Nephron (organoid): Measurements from ENCODE around the gene FOLR2.
"Not testable (repeated sequence)": the region's sequence is repeated elsewhere in the genome, so short reads cannot be mapped to it uniquely, and the experiment has no call there.

ENCODE experiments used
- H3K27ac Mint-ChIP-seq, 3 experiments: 2 replicates each; pipeline ENCODE4 v1.8.0; 2020; ENCODE audit warnings: mixed read lengths in 3 of 3, mild to moderate bottlenecking in 2 of 3, moderate library complexity in 1 of 3
- H3K27me3 Mint-ChIP-seq: 2 replicates; pipeline ENCODE4 v1.8.0; 2021; ENCODE audit warnings: low read depth, mild to moderate bottlenecking, moderate library complexity, mixed read lengths
- H3K36me3 Mint-ChIP-seq: 2 replicates; pipeline ENCODE4 v1.8.0; 2020; ENCODE audit warnings: low read depth, mixed read lengths
- H3K4me1 Mint-ChIP-seq: 2 replicates; pipeline ENCODE4 v1.8.0; 2020; ENCODE audit warnings: mixed read lengths
- H3K4me3 Mint-ChIP-seq, 3 experiments: 2 replicates each; pipeline ENCODE4 v1.8.0; 2020; ENCODE audit warnings: mild to moderate bottlenecking in 3 of 3, mixed read lengths in 3 of 3, moderate library complexity in 2 of 3
- H3K9me3 Mint-ChIP-seq: 2 replicates; pipeline ENCODE4 v1.8.0; 2020; ENCODE audit warnings: mixed read lengths
- CTCF ChIP-seq, 3 experiments: fragments of 200-600 bp; sonication (generic); IDR thresholded peaks; one replicate each; pipeline ENCODE4 v1.5.0; 2021; ENCODE audit warnings: antibody characterized with exemption in 3 of 3; ENCODE audit not compliant: unreplicated experiment in 3 of 3

FOLR2 gene

DNA sequence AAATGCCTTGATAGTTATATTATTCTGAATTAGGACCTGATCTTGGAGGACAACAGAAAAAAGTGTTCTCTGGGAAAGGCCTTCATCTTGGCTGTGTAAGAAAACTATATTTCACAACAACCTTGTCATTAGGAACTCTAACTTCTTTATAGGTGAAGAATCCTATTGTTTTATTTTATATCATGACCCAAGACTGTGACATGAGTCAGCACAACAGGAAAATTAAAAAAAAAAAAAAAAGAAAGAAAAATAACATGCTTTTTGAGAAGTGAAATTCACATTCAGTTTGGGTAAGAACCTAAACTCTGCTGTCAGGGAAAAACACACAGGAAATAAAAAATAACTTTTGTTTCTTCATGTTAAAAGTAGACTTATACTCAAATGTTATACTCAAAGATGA lies 11.7 kb upstream of the FOLR2 start:
- H3K9me3 Mint-ChIP-seq, result peaks cover 13% of the 10 kb centered on the region

DNA sequence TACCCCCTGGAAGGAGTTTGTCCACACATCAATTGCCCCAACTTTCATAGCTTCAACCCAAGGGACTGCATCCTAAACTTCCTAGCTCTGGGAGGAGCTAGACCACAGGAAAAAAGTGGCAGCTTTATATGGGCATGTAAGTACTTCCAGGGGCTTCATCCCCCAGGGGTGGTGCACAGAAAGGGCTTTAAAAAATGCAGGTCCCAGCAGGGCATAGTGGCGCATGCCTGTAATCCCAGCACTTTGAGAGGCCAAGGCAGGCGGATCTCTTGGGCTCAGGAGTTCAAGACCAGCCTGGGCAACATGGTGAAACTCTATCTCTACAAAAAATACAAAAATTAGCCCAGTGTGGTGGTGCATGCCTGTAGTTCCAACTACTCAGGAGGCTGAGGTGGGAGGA lies 9.8 kb upstream of the FOLR2 start:
- not testable (repeated sequence) for H3K4me1 Mint-ChIP-seq, H3K36me3 Mint-ChIP-seq, H3K4me3 Mint-ChIP-seq, H3K27me3 Mint-ChIP-seq
- peaks cover 18% of the 10 kb centered on the region for H3K9me3 Mint-ChIP-seq
- peak overlapping the region in 1 of 3 experiments; percentile 74 for H3K27ac Mint-ChIP-seq

More for the DNA sequence above, 11.7 kb upstream of the FOLR2 start:
- H3K27ac Mint-ChIP-seq, result no peak overlapping the region
- no peak overlapping the region for H3K4me3 Mint-ChIP-seq
- H3K27me3 Mint-ChIP-seq, result peaks cover 7% of the 10 kb centered on the region
- H3K36me3 Mint-ChIP-seq, result no peaks in the 10 kb centered on the region
- peaks cover 4% of the 10 kb centered on the region for H3K4me1 Mint-ChIP-seq
- TF ChIP-seq CTCF (IDR thresholded peaks at IDR 0.05; ENCODE audit: unreplicated experiment in 3 of 3), result no peak

- Mint-ChIP-seq H3K27me3 (peaks cover 3% of the 10 kb centered on the region), H3K4me3 (no peak overlapping the region), H3K27ac (no peak overlapping the region), H3K9me3 (peaks cover 18% of the 10 kb centered on the region), H3K4me1 (peaks cover 4% of the 10 kb centered on the region), H3K36me3 (no peaks in the 10 kb centered on the region)
- TF ChIP-seq CTCF (IDR thresholded peaks at IDR 0.05; ENCODE audit: unreplicated experiment in 3 of 3), result no peak
Measured at GRCh38 chr11:72208281-72208680, 8.3 kb upstream of the FOLR2 start.

DNA sequence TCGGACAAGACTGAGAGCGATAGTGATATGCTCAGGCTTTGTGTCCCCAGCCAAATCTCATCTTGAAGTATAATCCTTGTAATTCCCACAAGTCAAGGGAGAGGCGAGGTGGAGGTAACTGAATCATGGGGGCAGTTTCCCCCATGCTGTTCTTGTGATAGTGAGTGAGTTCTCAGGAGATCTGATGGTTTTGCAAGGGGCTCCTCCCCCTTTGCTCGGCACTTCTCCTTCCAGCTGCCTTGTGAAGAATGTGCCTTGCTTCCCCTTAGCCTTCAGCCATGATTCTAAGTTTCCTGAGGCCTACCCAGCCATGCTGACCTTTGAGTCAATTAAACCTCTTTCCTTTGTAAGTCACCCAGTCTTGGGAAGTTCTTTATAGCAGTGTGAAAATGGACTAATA lies 7.5 kb upstream of the FOLR2 start:
- no peaks in the 10 kb centered on the region for H3K36me3 Mint-ChIP-seq
- TF ChIP-seq CTCF (IDR thresholded peaks at IDR 0.05; ENCODE audit: unreplicated experiment in 3 of 3), result no peak
- H3K9me3 Mint-ChIP-seq, result peaks cover 18% of the 10 kb centered on the region
- peaks cover 4% of the 10 kb centered on the region for H3K4me1 Mint-ChIP-seq
- peaks cover 6% of the 10 kb centered on the region for H3K27me3 Mint-ChIP-seq
- H3K4me3 Mint-ChIP-seq, result no peak overlapping the region
- no peak overlapping the region for H3K27ac Mint-ChIP-seq

- no peak for TF ChIP-seq CTCF (IDR thresholded peaks at IDR 0.05; ENCODE audit: unreplicated experiment in 3 of 3)
- Mint-ChIP-seq H3K9me3 (no peaks in the 10 kb centered on the region), H3K4me3 (no peak overlapping the region), H3K4me1 (peaks cover 9% of the 10 kb centered on the region), H3K36me3 (no peaks in the 10 kb centered on the region), H3K27ac (no peak overlapping the region), H3K27me3 (peaks cover 16% of the 10 kb centered on the region)
Measured at GRCh38 chr11:72217841-72218240, 1.2 kb downstream of the FOLR2 start.

- no peak overlapping the region for H3K4me3 Mint-ChIP-seq
- H3K36me3 Mint-ChIP-seq, result no peaks in the 10 kb centered on the region
- H3K27ac Mint-ChIP-seq, result peak overlapping the region in 1 of 3 experiments; percentile 70
- H3K9me3 Mint-ChIP-seq, result no peaks in the 10 kb centered on the region
- H3K4me1 Mint-ChIP-seq, result peaks cover 12% of the 10 kb centered on the region
- TF ChIP-seq CTCF (IDR thresholded peaks at IDR 0.05; ENCODE audit: unreplicated experiment in 3 of 3), result no peak
- H3K27me3 Mint-ChIP-seq, result peaks cover 16% of the 10 kb centered on the region
Measured at GRCh38 chr11:72218251-72218745, 1.7 kb downstream of the FOLR2 start.
